Central memory CD8-positive, alpha-beta T cell (primary cell): ENCODE data around the gene TSPEAR.
A peak's percentile ranks its signal among the peaks of the same experiment; 100 is the strongest.
"Not testable (repeated sequence)": the region's sequence is repeated elsewhere in the genome, so short reads cannot be mapped to it uniquely, and the experiment has no call there.

ENCODE experiments used
- ATAC-seq: fragments of 150-1000 bp; cut with Tn5 transposase; replicated peaks from 2 replicates; pipeline ENCODE4 v1.10.0; 2022; ENCODE audit warnings: mild to moderate bottlenecking, moderate FRiP score, moderate number of reproducible peaks; ENCODE audit not compliant: poor library complexity, severe bottlenecking; ENCODE audit errors: extremely low read depth
- DNase-seq, 2 donors: peaks; one replicate each; pipeline ENCODE4 v3.0.0; 2021; ENCODE audit warnings: low spot score in 2 of 2
- H3K27ac Mint-ChIP-seq: one replicate; pipeline ENCODE4 v1.8.0; 2022; ENCODE audit warnings: low read depth, mild to moderate bottlenecking, moderate library complexity, mixed read lengths
- H3K27me3 Mint-ChIP-seq: one replicate; pipeline ENCODE4 v1.8.0; 2022; ENCODE audit warnings: mixed read lengths
- H3K36me3 Mint-ChIP-seq: one replicate; pipeline ENCODE4 v1.8.0; 2022; ENCODE audit warnings: mild to moderate bottlenecking, moderate library complexity, mixed read lengths; ENCODE audit not compliant: insufficient read depth
- H3K4me1 Mint-ChIP-seq: one replicate; pipeline ENCODE4 v1.8.0; 2022; ENCODE audit warnings: mixed read lengths
- H3K4me3 Mint-ChIP-seq: one replicate; pipeline ENCODE4 v1.8.0; 2022; ENCODE audit warnings: mild to moderate bottlenecking, moderate library complexity, mixed read lengths
- H3K9me3 Mint-ChIP-seq: one replicate; pipeline ENCODE4 v1.8.0; 2022; ENCODE audit warnings: mixed read lengths

The TSPEAR gene

GRCh38 chr21:44691686-44692085, 19.7 kb downstream of the TSPEAR start:
- no peak overlapping the region for H3K27ac Mint-ChIP-seq
- no peak for ATAC-seq
- H3K36me3 Mint-ChIP-seq, result no peaks in the 10 kb centered on the region
- H3K4me3 Mint-ChIP-seq, result no peak overlapping the region
- peaks cover 8% of the 10 kb centered on the region for H3K9me3 Mint-ChIP-seq
- no peak for DNase-seq
- peaks cover 2% of the 10 kb centered on the region for H3K4me1 Mint-ChIP-seq
- peaks cover 15% of the 10 kb centered on the region for H3K27me3 Mint-ChIP-seq

GRCh38 chr21:44689740-44690139, 21.6 kb downstream of the TSPEAR start:
- H3K4me1 Mint-ChIP-seq, H3K36me3 Mint-ChIP-seq, H3K27ac Mint-ChIP-seq, ATAC-seq, H3K9me3 Mint-ChIP-seq, H3K4me3 Mint-ChIP-seq: not testable (repeated sequence)
- peak in 1 of 2 donors; percentile 9 for DNase-seq
- H3K27me3 Mint-ChIP-seq, result peaks cover 22% of the 10 kb centered on the region

GRCh38 chr21:44687671-44688070, 23.7 kb downstream of the TSPEAR start:
- ATAC-seq, result no peak
- Mint-ChIP-seq H3K4me1 (peaks cover 18% of the 10 kb centered on the region), H3K36me3 (no peaks in the 10 kb centered on the region), H3K9me3 (peaks cover 4% of the 10 kb centered on the region), H3K27ac (no peak overlapping the region), H3K27me3 (peaks cover 22% of the 10 kb centered on the region), H3K4me3 (no peak overlapping the region)
- DNase-seq, result no peak

DNA sequence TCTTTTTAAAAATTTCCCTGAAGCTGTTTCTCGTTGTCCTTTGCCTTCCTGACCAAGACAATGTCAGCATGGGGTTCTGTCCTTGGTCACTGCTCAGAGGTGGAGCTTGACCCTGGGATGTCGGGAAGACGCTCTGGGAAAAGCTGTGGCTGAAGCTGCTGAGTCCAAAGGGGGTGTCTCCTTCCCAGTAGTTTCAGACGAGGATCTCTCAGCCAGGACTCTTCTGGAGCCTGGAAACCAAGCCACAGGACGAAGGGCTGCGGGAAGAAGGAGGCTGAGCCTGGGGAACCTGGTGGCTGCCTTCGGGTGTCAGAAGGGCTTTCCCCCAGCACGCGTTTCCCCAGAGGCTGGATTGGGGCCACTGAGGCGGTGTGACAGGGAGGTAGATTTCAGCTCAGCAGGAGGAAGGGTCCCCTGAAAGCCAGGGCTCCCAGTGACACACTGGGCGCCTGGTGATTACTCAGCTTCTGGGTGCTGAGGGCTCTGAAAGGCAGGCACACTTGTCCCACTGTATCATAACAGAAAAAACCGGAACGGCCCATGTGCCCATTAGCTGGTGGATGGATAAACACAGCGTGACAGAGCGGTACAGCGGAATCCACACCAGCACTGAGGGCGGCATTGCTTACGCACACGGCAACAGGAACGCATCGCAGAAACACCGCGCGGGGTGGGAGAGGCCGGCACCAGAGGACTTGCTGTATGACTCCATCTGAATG, 24.4 kb downstream of the TSPEAR start:
- DNase-seq, result no peak
- no peaks in the 10 kb centered on the region for H3K9me3 Mint-ChIP-seq
- H3K4me1 Mint-ChIP-seq, result peaks cover 18% of the 10 kb centered on the region
- ATAC-seq, result no peak
- no peaks in the 10 kb centered on the region for H3K36me3 Mint-ChIP-seq
- H3K27me3 Mint-ChIP-seq, result peaks cover 22% of the 10 kb centered on the region
- H3K4me3 Mint-ChIP-seq, result no peak overlapping the region
- H3K27ac Mint-ChIP-seq, result no peak overlapping the region

DNA sequence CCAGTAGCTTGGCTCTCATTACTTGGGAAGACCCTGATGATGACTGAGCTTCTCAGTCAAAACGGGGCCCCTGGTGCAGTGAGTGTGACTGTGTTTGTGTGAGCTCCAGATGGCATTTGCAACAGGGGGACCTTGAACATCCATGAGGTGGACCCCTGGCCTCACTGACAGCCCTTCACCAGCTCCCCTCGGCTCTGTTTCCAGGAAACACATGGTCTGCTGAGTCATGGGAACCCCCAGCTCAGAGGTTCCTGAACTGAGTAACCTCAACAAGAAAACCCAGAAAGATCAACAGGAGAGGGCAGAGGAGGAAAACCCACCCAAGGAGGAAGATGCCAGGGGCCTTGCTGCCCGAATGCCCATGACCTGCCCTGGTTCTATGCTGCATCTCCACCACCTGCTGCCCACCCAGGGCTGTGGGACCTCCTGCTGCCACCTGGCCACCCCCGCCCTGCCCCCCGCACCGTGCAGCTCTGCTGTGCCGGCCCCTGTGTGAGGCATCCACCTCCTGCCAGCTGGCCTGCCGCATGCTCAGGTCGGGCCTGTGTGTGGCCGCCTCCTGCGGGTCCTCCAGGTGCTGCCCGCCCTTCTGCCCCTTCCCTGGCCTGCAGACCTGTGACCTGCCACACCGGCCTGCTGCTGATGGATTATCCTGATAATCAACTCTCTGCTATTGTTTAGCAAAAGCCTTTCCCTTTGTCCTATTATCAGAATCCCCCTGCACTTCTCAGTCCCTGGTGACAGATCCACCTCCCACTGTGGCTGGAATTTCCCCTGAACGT, 25.2 kb downstream of the TSPEAR start:
- Mint-ChIP-seq H3K27ac (no peak overlapping the region), H3K9me3 (no peaks in the 10 kb centered on the region), H3K27me3 (peaks cover 22% of the 10 kb centered on the region), H3K36me3 (no peaks in the 10 kb centered on the region), H3K4me3 (no peak overlapping the region), H3K4me1 (peaks cover 18% of the 10 kb centered on the region)
- no peak for ATAC-seq
- no peak for DNase-seq

DNA sequence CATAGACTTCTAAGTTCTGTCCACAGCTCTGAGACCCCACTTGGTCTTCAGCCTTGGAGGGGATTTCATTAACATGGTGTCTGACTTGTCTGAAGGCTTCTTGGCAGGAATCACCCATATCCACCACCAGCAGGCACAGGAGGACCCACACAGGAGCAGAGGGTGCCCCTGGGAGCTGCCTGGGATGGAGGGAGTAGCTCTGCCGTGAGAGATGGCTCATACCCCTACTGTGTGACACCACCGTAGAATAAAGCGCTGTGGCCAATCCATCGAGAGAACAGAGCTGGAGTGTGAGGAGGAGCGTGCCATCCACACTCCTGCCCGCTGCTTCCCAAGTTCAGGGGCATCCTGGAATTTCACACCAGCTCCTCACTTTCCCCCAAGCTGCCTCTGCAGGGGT, 26.3 kb downstream of the TSPEAR start:
- Mint-ChIP-seq H3K4me1 (peaks cover 18% of the 10 kb centered on the region), H3K27me3 (peaks cover 22% of the 10 kb centered on the region)
- not testable (repeated sequence) for ATAC-seq, H3K36me3 Mint-ChIP-seq, H3K27ac Mint-ChIP-seq, H3K4me3 Mint-ChIP-seq, DNase-seq, H3K9me3 Mint-ChIP-seq

- no peak for ATAC-seq
- Mint-ChIP-seq H3K4me1 (peaks cover 18% of the 10 kb centered on the region), H3K4me3 (no peak overlapping the region), H3K27me3 (peaks cover 22% of the 10 kb centered on the region), H3K9me3 (no peaks in the 10 kb centered on the region), H3K36me3 (no peaks in the 10 kb centered on the region), H3K27ac (no peak overlapping the region)
- DNase-seq, result no peak
Measured at GRCh38 chr21:44684483-44684882, 26.9 kb downstream of the TSPEAR start.

DNA sequence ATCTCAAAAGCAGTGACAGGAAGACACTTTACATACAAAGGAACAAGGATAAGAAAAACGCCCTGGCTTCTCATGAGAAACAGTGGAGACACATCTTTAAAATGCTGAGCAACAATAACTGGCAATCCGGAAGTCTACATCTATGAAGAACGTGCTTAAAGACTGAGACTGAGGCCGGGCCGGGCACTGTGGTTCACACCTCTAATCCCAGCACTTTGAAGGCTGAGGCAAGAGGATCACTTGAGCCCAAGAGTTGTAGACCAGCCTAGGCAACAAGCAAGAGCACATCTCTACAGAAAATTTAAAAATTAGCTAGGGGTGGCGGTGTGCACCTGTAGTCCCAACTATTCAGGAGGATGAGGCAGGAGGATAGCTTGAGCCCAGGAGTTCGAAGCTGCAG, 27.3 kb downstream of the TSPEAR start:
- H3K27ac Mint-ChIP-seq, result no peak overlapping the region
- H3K4me3 Mint-ChIP-seq, result no peak overlapping the region
- H3K27me3 Mint-ChIP-seq, result peaks cover 22% of the 10 kb centered on the region
- H3K36me3 Mint-ChIP-seq, result no peaks in the 10 kb centered on the region
- H3K9me3 Mint-ChIP-seq, result no peaks in the 10 kb centered on the region
- peaks cover 18% of the 10 kb centered on the region for H3K4me1 Mint-ChIP-seq
- ATAC-seq, result no peak
- no peak for DNase-seq

GRCh38 chr21:44682580-44683151, 28.7 kb downstream of the TSPEAR start:
- H3K4me1 Mint-ChIP-seq, result peaks cover 18% of the 10 kb centered on the region
- no peak overlapping the region for H3K4me3 Mint-ChIP-seq
- no peak for DNase-seq
- no peaks in the 10 kb centered on the region for H3K9me3 Mint-ChIP-seq
- H3K27ac Mint-ChIP-seq, result peak overlapping the region; percentile 46
- peaks cover 22% of the 10 kb centered on the region for H3K27me3 Mint-ChIP-seq
- no peaks in the 10 kb centered on the region for H3K36me3 Mint-ChIP-seq
- no peak for ATAC-seq

- no peak within 1 kb of the TSS for H3K4me3 Mint-ChIP-seq
- H3K27ac Mint-ChIP-seq, result peak within 1 kb of the TSS; percentile 46
- ATAC-seq, result no peak
- no peak for DNase-seq
- H3K9me3 Mint-ChIP-seq, result no peaks in the 10 kb centered on the region
- H3K36me3 Mint-ChIP-seq, result no peaks in the 10 kb centered on the region
- H3K4me1 Mint-ChIP-seq, result peaks cover 18% of the 10 kb centered on the region
- H3K27me3 Mint-ChIP-seq, result peaks cover 18% of the 10 kb centered on the region
Measured at GRCh38 chr21:44681861-44682579, 29.4 kb downstream of the TSPEAR start, which contains the start of gene KRTAP12-1. Gene KRTAP12-1 (minus strand): TSS chr21:44682163. CDS start chr21:44682123, 40 bp downstream.

DNA sequence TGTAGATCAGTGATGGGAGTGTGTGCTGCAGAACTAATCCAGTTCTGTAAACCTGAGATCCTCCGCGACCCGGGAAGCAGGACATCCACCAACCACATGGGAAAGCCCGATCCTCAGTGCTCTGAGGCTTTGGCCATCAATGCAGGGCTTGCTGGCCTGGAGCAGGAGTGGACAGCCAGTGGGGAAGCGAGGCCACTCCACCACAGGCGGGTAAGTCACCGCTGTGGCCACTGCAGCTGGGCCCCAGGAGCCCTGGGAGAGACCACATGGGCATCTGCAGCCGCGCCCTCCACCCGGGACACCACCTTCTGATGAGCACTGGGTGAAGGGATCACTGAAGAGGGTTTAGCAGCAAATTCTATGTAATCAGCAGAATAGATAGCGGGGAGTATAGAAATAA, 30.2 kb downstream of the TSPEAR start:
- H3K27me3 Mint-ChIP-seq, result peaks cover 9% of the 10 kb centered on the region
- no peak overlapping the region for H3K4me3 Mint-ChIP-seq
- no peaks in the 10 kb centered on the region for H3K9me3 Mint-ChIP-seq
- DNase-seq (no peak), ATAC-seq (no peak)
- peaks cover 12% of the 10 kb centered on the region for H3K4me1 Mint-ChIP-seq
- H3K27ac Mint-ChIP-seq, result no peak overlapping the region
- H3K36me3 Mint-ChIP-seq, result no peaks in the 10 kb centered on the region

GRCh38 chr21:44677881-44678280, 33.5 kb downstream of the TSPEAR start:
- Mint-ChIP-seq H3K4me3 (no peak overlapping the region), H3K27me3 (no peaks in the 10 kb centered on the region), H3K27ac (no peak overlapping the region), H3K4me1 (peaks cover 10% of the 10 kb centered on the region), H3K36me3 (no peaks in the 10 kb centered on the region), H3K9me3 (peaks cover 9% of the 10 kb centered on the region)
- no peak for DNase-seq
- ATAC-seq, result no peak
